GM21381 (cell line): ENCODE measurements around the gene SYNDIG1.

Experiments used
- ATAC-seq: cut with Tn5 transposase; IDR thresholded peaks from one replicate; pipeline ENCODE4 v1.9.1; 2021; ENCODE audit warnings: mild to moderate bottlenecking, moderate library complexity; ENCODE audit not compliant: unreplicated experiment

Gene SYNDIG1

DNA sequence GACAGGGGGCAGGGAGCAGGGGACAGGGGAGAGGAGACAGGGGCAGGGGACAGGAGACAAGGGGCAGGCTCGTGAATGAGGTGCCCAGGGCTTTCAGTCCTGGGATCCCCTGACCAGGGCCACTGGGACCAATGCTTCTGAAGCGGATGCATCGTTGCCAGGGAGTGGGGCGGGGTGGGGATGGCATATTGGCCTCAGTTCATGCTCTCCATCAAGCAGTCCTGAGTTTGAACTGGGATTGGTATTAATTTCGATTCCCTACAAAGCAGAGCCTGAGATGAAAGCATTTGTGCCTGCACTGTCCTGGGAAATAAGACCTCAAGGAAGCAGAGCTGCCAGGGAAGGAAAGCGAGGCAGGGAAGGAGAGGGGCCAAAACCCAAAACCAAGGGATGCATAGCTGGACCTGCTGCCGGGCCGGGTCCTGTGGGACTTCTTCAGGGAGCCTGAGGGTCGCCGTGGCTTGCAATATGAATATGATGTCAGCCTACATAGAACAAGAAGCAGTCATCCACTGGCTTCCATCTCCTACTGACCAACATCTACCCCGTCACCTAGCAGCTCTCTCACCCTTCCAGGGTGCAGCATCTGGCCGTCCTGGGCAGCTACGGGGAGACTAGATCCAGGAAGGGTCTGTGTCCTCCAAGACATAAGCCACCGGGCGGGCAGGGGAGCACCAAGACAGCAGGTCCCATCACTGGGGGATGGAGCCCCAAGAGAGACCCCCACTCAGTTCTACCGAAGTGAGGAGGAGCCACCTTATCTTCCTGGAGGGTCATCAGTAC lies 233.3 kb downstream of the SYNDIG1 start:
- ATAC-seq: no peak

DNA sequence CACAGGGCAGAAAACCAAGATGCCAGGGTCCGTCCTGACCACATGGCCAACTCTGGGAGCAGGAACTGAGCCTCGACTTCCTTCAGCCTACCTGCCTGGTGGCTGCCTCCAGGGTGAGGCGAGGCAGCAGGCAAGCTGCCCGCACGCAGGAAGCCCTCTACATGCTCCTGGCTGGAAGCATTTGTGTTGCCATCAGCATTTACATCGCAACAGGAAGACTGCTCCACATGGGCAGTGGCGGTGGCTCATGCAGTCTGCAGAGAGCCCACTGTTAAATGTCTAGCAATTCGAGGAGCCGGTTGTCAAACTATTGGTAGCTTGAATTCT lies 233.8 kb downstream of the SYNDIG1 start:
- ATAC-seq: no peak

DNA sequence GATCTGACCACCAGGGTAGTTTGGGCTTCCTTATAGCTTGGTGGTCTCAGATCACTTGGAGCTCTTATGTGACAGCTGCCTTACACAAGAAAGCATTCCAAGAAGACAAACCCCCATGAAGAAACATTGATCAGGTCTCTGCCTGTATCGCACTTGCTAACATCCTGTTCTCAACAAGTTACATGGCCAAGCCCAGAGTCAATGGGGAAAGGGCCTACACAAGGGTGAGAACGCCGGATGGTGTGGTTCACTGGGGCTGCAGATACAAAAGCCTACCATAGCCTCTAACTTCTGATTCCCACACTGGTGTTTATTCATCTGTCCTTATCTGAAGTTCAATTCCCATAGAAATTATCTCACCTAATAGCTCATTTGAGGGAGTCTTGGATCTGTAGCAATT lies 235.5 kb downstream of the SYNDIG1 start:
- no peak for ATAC-seq

DNA sequence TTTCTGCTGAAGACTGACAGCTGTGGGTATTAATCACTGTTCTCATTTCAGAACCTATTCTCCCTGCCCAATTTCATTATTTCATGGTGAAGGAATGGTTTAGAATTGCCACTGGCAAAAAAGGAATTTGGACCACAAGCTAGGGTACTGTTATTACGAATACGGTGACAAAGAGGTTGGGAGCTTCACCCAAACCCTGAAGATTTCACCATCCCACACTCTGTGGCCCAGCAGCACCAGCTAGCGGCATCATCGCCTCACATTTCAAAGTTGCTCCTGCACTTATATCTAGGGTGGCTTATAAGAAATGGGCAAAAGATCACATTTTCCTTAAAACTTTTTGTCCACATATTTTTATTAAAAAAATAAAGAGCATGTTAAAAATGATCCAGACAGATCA lies 236.1 kb downstream of the SYNDIG1 start:
- no peak for ATAC-seq

DNA sequence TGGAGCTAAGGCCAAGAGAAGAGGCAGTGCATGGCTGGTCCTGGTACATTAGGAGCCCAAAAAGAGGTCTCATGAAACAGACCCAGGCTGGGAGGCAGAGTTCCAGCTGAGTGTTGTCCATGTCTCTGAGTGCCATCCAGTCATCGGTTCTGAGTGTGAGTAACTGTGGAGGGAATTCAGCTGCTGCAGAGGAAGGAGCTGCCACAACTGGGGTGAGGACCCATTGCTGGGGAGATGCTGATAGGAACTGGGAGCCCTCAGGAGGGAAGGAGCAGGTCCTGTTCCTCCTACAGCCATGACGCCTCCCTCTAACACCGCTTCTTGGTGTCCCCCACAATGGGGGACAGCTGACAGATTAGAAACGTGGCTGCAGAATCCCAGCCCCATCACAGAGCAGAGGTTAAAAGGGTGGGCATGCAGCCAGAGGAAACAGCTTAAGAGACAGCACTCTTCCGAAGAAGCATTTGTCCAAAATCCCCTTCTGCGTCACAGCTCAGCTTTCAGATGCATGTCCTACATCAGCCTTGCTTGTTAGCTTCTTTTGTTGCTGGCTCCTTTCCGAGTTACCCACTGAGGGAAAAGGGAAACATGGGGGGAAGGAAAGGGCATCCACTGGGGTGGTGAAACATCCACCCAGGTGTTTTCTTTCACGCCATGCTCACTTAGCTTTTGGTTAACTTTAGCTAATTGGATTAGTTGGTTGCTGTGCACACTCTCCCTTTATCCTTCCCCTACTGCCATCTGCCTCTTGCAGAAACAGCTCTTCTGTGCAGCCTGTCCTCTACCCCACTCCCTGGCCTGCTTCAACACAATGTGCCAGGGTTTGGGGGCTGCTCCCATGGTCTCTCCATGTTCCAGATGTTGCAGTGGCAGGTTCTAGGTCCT lies 239.2 kb downstream of the SYNDIG1 start:
- ATAC-seq: no peak
